ENCODE results near the gene DNAJC21.

The DNAJC21 gene

GRCh38 chr5:34913072-34913471, 16.3 kb upstream of the DNAJC21 start:
- no peak for TF ChIP-seq CTCF (IDR thresholded peaks at IDR 0.05)

DNA sequence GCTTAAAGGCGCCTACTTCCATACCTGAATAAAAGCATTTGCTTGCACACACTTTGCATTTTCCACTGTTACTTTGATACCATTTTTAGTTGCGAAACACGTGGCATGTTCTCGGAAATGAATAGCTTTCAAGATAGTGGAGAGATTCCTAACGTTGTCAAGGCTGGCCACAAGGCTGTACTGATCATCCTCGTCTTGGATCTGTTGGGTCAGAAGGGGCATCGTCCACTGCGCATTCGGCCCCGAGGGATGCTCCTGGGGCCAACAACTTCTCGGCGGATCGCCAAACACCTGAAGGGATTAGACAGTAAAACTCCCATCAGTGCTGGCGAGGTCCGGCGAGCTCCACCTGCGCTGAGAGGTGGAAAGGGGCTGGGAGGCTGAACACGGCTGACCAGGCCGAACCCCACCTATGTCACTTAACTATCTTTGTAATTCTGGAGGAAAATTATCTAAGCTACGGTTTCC, 14.7 kb upstream of the DNAJC21 start:
- TF ChIP-seq CTCF (IDR thresholded peaks at IDR 0.05), result no peak

DNA sequence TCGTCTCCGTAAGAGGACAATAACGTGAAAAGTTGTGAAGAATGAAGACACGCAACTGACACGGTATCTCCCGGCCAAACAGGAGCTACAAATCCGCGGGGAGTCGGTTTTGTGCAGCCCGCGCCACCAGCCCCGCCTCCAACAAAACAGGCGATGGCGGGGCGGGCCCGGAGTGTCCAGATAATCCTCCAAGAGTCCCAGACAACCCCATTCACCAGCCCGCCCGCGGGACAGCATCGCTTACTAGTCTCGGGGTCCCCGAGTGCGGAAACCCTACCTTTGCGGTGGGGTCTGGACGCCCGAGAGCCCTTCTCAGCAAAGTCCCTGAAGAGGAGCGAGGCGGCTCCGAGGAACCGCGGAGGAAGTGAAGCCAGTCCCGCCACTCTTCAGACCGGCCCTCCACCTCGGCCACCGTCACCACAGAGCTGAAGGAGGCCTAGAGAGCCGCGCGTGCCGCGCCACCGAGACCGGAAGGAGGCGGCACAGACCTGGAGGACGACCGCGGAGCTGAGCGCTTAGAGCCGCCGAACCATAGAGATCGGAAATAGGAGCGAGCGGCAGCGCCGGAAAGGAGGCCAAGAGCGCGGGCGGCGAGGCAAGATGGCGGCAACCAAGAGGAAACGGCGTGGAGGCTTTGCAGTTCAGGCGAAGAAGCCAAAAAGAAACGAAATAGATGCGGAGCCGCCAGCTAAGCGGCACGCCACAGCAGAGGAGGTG, 14.1 kb upstream of the DNAJC21 start, which contains the start of the genes BRIX1 and RAD1:
Gene BRIX1 (plus strand): TSS at position 573 of the 717 bp plus-strand sequence. CDS start 28 bp downstream, at position 601.
Gene RAD1 (minus strand): TSS at position 366 of the 717 bp plus-strand sequence. CDS start 612 bp downstream, outside the sequence.
- no peak for TF ChIP-seq CTCF (IDR thresholded peaks at IDR 0.05)

GRCh38 chr5:34915856-34916192, 13.5 kb upstream of the DNAJC21 start:
- no peak for TF ChIP-seq CTCF (IDR thresholded peaks at IDR 0.05)

DNA sequence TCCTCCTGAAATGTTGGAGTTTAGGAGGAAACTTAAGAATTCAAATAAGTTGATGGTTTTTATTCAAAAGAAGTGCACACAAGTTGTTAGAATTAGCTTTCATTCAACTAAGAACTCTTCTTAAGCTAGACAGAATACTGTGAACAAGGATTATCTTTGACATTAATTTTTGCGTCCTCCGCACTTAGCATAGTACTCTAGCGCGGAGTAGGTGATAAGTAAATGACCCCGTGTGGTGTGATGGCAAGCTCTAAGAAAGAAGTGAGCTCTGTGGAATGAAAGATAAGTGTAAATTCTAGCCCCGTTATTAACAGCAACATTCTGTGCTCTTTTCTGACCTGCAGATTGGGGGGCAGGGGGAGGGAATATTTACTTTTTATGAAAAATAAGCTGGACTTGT, 12.8 kb upstream of the DNAJC21 start:
- TF ChIP-seq CTCF (IDR thresholded peaks at IDR 0.05), result no peak

DNA sequence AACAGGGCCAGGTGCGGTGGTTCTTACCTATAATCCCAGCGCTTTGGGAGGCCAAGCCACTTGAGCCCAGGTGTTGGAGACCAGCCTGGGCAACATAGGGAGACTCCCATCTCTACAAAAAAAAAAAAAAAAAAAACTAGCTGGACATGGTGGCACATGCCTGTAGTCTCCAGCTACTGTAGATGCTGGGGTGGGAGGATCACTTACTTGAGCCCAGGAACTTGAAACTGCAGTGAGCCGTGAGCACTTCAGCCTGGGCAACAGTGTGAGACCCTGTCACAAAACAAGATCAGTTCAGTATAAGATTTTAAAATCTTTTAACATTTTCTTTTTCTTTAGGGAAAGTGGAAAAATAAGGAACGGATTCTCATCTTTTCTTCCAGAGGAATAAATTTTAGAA, 11.3 kb upstream of the DNAJC21 start:
- no peak for TF ChIP-seq CTCF (IDR thresholded peaks at IDR 0.05)

- no peak for TF ChIP-seq CTCF (IDR thresholded peaks at IDR 0.05)
Measured at GRCh38 chr5:34919077-34919476, 10.3 kb upstream of the DNAJC21 start.
